HCT116 (cell line): ENCODE measurements around the gene FAM168A. TPM values are rescaled to one million over a fixed set of nuclear protein-coding genes. Genes with fewer than 3 reads are reported as not detected.

Source experiments
- ATAC-seq: fragments of 200-7000 bp; cut with Tn5 transposase; 2 replicates; pipeline ENCODE4 v1.9.1; 2020; ENCODE audit warnings: mild to moderate bottlenecking, moderate library complexity
- BruUV-seq: library from RNA; stranded (reverse); fragments of 400-500 nt; replicated peaks from 2 replicates; lab custom pipeline; 2021; lab: Mats Ljungman, UMichigan
- CTCF ChIA-PET: fragments of 300-600 bp; sonication (Branson Sonifier 250); formaldehyde crosslinking; loops from one replicate; lab custom pipeline; 2021; ENCODE audit warnings: antibody characterized with exemption; lab: Charles Lee
- POLR2A ChIA-PET: fragments of 300-600, 350-600 bp; sonication (Branson Sonifier 250); formaldehyde crosslinking; loops from one replicate; lab custom pipeline; 2021; ENCODE audit warnings: antibody characterized with exemption; lab: Charles Lee
- RAD21 ChIA-PET, 2 experiments: fragments of 300-600 bp; sonication (Branson Sonifier 250); formaldehyde crosslinking; loops; one replicate each; lab custom pipeline; 2023; ENCODE audit warnings: low total read pairs in 2 of 2; ENCODE audit not compliant: uncharacterized antibody in 2 of 2, unreplicated experiment in 2 of 2, low non-redundant PET in 1 of 2; lab: Charles Lee
- DNase-seq: peaks from one replicate; pipeline ENCODE4 v3.0.0-alpha.2; 2010; ENCODE audit warnings: low read depth, low spot score
- H2AFZ ChIP-seq: fragments of 200-600 bp; shearing (Covaris generic), sonication (generic); 2 replicates; pipeline ENCODE4 v1.6.1; 2017; ENCODE audit warnings: low read depth, mixed run types, mixed read lengths, antibody characterized with exemption, low read length; ENCODE audit not compliant: poor library complexity, severe bottlenecking
- H3K27ac ChIP-seq: 2 replicates; pipeline ENCODE4 v1.5.1; 2012; ENCODE audit warnings: low read depth, low read length
- H3K27me3 ChIP-seq: fragments of 200-600 bp; sonication (generic); 2 replicates; pipeline ENCODE4 v1.6.1; 2016; ENCODE audit warnings: mixed run types, low read length, mixed read lengths; ENCODE audit not compliant: insufficient read depth
- H3K36me3 ChIP-seq, 2 experiments: fragments of 200-500 bp in 1 of 2; fragments of 200-600 bp in 1 of 2; sonication (Bioruptor generic) in 1 of 2; sonication (generic) in 1 of 2; 2 replicates each; pipeline versions ENCODE4 v1.5.1 to v1.6.1; 2014 to 2016; ENCODE audit warnings: low read length in 2 of 2, inconsistent platforms in 1 of 2, mixed read lengths in 1 of 2, mixed run types in 1 of 2; ENCODE audit not compliant: insufficient read depth in 2 of 2, control insufficient read depth in 1 of 2
- H3K4me1 ChIP-seq, 2 experiments: fragments of 200-600 bp in 1 of 2; sonication (generic) in 1 of 2; 2 replicates each; pipeline versions ENCODE4 v1.5.1 to v1.6.1; 2012 to 2017; ENCODE audit warnings: low read length in 2 of 2, inconsistent platforms in 1 of 2, mild to moderate bottlenecking in 1 of 2, mixed read lengths in 1 of 2, mixed run types in 1 of 2, moderate library complexity in 1 of 2; ENCODE audit not compliant: insufficient read depth in 2 of 2, control insufficient read depth in 1 of 2
- H3K4me2 ChIP-seq: fragments of 200-600 bp; sonication (generic); 2 replicates; pipeline ENCODE4 v1.6.1; 2017; ENCODE audit warnings: mixed run types, low read length, mixed read lengths
- H3K4me3 ChIP-seq, 2 experiments: fragments of 200-600 bp in 1 of 2; sonication (generic) in 1 of 2; replicated peaks in 1 of 2; 2 replicates each; pipeline ENCODE4 v1.5.1; 2011 to 2016; ENCODE audit warnings: low read length in 2 of 2, control low read depth in 1 of 2, low read depth in 1 of 2, mild to moderate bottlenecking in 1 of 2, mixed read lengths in 1 of 2, mixed run types in 1 of 2
- H3K79me2 ChIP-seq: fragments of 200-600 bp; sonication (generic); 2 replicates; pipeline ENCODE4 v1.6.1; 2017; ENCODE audit warnings: mild to moderate bottlenecking, mixed run types, low read length, moderate library complexity, mixed read lengths; ENCODE audit not compliant: insufficient read depth
- H3K9ac ChIP-seq: fragments of 200-600 bp; sonication (generic); 2 replicates; pipeline ENCODE4 v1.6.1; 2016; ENCODE audit warnings: low read length, mixed read lengths
- H3K9me2 ChIP-seq: fragments of 200-600 bp; sonication (generic), shearing (Covaris generic); 2 replicates; pipeline ENCODE4 v1.6.1; 2017; ENCODE audit warnings: mixed run types, mild to moderate bottlenecking, moderate library complexity; ENCODE audit not compliant: insufficient read depth
- H3K9me3 ChIP-seq, 2 experiments: fragments of 200-500 bp in 1 of 2; fragments of 200-600 bp in 1 of 2; sonication (Bioruptor generic) in 1 of 2; sonication (generic) in 1 of 2; 2 replicates each; pipeline ENCODE4 v1.6.1; 2014 to 2017; ENCODE audit warnings: low read length in 2 of 2, mixed read lengths in 2 of 2, inconsistent platforms in 1 of 2, low read depth in 1 of 2, mild to moderate bottlenecking in 1 of 2, mixed run types in 1 of 2, moderate library complexity in 1 of 2; ENCODE audit not compliant: control insufficient read depth in 1 of 2, insufficient read depth in 1 of 2
- H4K20me1 ChIP-seq: fragments of 200-600 bp; sonication (generic), shearing (Covaris generic); 2 replicates; pipeline ENCODE4 v1.6.1; 2017; ENCODE audit warnings: mixed run types, mild to moderate bottlenecking, moderate library complexity; ENCODE audit not compliant: insufficient read depth
- CEBPB ChIP-seq: IDR thresholded peaks from 2 replicates; pipeline ENCODE4 v1.6.1; 2012; ENCODE audit warnings: low read depth
- EGR1 ChIP-seq: IDR thresholded peaks from 2 replicates; pipeline ENCODE4 v1.6.1; 2012; ENCODE audit warnings: low read depth
- ELF1 ChIP-seq: IDR thresholded peaks from 2 replicates; pipeline ENCODE4 v1.6.1; 2012; ENCODE audit warnings: low read depth, borderline replicate concordance
- EZH2 ChIP-seq: fragments of 200-600 bp; sonication (generic); IDR thresholded peaks from 2 replicates; pipeline ENCODE4 v1.6.1; 2017; ENCODE audit warnings: antibody characterized with exemption, mixed run types
- EZH2phosphoT487 ChIP-seq: fragments of 200-600 bp; IDR thresholded peaks from 2 replicates; pipeline ENCODE4 v1.6.1; 2018; ENCODE audit warnings: antibody characterized with exemption, borderline replicate concordance
- FOSL1 ChIP-seq: IDR thresholded peaks from 2 replicates; pipeline ENCODE4 v1.6.1; 2012; ENCODE audit warnings: low read depth
- RAD21 ChIP-seq: IDR thresholded peaks from 2 replicates; pipeline ENCODE4 v1.6.1; 2012; ENCODE audit warnings: low read depth, mild to moderate bottlenecking
- SIN3A ChIP-seq: IDR thresholded peaks from 2 replicates; pipeline ENCODE4 v1.6.1; 2012; ENCODE audit warnings: low read depth
- SP1 ChIP-seq: IDR thresholded peaks from 2 replicates; pipeline ENCODE4 v1.6.1; 2012; ENCODE audit warnings: low read depth
- SRF ChIP-seq: IDR thresholded peaks from 2 replicates; pipeline ENCODE4 v1.6.1; 2012; ENCODE audit warnings: low read depth
- ZNF274 ChIP-seq: fragments of 200-500 bp; sonication (Bioruptor generic); IDR thresholded peaks from 2 replicates; pipeline ENCODE4 v1.6.1; 2014; ENCODE audit warnings: mild to moderate bottlenecking, low read depth, low read length, inconsistent platforms
- intact Hi-C: fragments of 100-400 bp; cut with micrococcal nuclease; formaldehyde crosslinking; loops from 2 replicates; pipeline ENCODE4 v1.10.0; 2022
- total RNA-seq: library from RNA; stranded (reverse); gene quantifications from one replicate; pipeline ENCODE4 v1.2.1, GENCODE V29; 2021; ENCODE audit not compliant: unreplicated experiment
- TF ChIP-seq, protein P1 (sequence below): IDR thresholded peaks from 2 replicates; pipeline ENCODE4 v1.6.1; 2012
- TF ChIP-seq, protein P2 (sequence below): IDR thresholded peaks from 2 replicates; pipeline ENCODE4 v1.6.1; 2012; ENCODE audit warnings: low read depth
- TF ChIP-seq, protein P3 (sequence below): IDR thresholded peaks from 2 replicates; pipeline ENCODE4 v1.6.1; 2012

FAM168A gene
- total RNA-seq, 1 experiment from 2014 or later: 31.5 TPM

DNA sequence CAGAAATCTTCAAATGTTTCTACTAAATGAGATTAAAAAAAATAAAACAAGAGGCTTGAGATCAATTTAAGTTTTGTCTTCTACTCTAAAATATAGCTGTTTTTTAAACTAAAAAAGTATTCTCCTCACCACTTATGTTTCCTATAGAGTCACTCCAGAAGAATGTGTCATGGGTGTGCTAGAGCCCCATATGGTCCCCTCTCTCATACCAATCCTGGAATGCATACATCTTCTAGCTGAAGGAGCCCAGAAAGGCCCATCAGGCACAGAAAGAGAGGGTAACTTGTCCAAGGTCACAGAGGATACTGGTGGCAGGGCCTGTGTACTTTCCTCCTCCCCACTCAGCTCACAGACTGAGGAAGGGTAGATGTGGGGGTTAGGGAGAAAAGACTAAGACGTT lies 187.3 kb downstream of the FAM168A start:
- H3K9me2 ChIP-seq: no peaks in the 10 kb centered on the region
- H3K79me2 ChIP-seq: no peaks in the 10 kb centered on the region
- TF ChIP-seq, protein P1, sequence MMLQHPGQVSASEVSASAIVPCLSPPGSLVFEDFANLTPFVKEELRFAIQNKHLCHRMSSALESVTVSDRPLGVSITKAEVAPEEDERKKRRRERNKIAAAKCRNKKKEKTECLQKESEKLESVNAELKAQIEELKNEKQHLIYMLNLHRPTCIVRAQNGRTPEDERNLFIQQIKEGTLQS: no peak
- TF ChIP-seq, protein P2, sequence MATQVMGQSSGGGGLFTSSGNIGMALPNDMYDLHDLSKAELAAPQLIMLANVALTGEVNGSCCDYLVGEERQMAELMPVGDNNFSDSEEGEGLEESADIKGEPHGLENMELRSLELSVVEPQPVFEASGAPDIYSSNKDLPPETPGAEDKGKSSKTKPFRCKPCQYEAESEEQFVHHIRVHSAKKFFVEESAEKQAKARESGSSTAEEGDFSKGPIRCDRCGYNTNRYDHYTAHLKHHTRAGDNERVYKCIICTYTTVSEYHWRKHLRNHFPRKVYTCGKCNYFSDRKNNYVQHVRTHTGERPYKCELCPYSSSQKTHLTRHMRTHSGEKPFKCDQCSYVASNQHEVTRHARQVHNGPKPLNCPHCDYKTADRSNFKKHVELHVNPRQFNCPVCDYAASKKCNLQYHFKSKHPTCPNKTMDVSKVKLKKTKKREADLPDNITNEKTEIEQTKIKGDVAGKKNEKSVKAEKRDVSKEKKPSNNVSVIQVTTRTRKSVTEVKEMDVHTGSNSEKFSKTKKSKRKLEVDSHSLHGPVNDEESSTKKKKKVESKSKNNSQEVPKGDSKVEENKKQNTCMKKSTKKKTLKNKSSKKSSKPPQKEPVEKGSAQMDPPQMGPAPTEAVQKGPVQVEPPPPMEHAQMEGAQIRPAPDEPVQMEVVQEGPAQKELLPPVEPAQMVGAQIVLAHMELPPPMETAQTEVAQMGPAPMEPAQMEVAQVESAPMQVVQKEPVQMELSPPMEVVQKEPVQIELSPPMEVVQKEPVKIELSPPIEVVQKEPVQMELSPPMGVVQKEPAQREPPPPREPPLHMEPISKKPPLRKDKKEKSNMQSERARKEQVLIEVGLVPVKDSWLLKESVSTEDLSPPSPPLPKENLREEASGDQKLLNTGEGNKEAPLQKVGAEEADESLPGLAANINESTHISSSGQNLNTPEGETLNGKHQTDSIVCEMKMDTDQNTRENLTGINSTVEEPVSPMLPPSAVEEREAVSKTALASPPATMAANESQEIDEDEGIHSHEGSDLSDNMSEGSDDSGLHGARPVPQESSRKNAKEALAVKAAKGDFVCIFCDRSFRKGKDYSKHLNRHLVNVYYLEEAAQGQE: no peak
- no peak for TF ChIP-seq CEBPB
- TF ChIP-seq, protein P3, sequence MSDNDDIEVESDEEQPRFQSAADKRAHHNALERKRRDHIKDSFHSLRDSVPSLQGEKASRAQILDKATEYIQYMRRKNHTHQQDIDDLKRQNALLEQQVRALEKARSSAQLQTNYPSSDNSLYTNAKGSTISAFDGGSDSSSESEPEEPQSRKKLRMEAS: no peak
- no peak for TF ChIP-seq EZH2
- H3K27me3 ChIP-seq: no peaks in the 10 kb centered on the region
- H3K9ac ChIP-seq: no peak overlapping the region
- no TSS peak for BruUV-seq
- peaks cover 0 to 4% of the 10 kb centered on the region in 2 experiments; a peak in 1 of 4 replicates for H3K36me3 ChIP-seq
- H4K20me1 ChIP-seq: no peaks in the 10 kb centered on the region
- no peak overlapping the region for H3K27ac ChIP-seq
- no peak overlapping the region for H2AFZ ChIP-seq
- ChIA-PET CTCF (interaction anchor here (1.4 kb wide), 1 partner anchor 521 kb away, joined by 3 read pairs; no protein-coding TSS in a partner anchor), POLR2A (no interaction called here), RAD21 (no interaction called here)
- H3K4me1 ChIP-seq: peaks cover 0 to 3% of the 10 kb centered on the region in 2 experiments; a peak in 1 of 4 replicates
- no peak overlapping the region for H3K4me2 ChIP-seq
- ATAC-seq (no peak), DNase-seq (no peak)
- intact Hi-C loops: no loop called here
- H3K4me3 ChIP-seq: no peak overlapping the region
- H3K9me3 ChIP-seq: no peaks in the 10 kb centered on the region

DNA sequence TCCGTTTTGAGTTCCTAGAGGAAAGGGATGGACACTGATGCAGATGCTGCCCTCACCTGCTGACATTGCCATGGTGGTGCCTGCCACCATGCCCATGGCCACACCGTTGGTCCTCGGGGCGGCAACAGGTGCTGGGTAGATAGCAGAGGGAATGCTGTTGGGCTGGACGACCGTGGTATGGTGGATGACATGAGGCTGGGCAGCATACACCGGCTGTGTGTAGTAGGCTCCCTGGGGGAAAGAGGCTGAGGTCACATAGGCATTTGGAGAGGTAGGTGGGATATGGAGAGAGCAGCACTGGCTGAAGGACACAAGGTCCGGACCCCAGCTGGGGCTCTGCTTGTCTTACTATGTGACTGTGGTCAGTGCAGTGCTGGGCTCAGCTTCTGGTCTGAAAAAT lies 188.5 kb downstream of the FAM168A start:
- Histone ChIP-seq H3K4me3 (no peak overlapping the region), H4K20me1 (no peaks in the 10 kb centered on the region), H3K27ac (no peak overlapping the region), H3K79me2 (no peaks in the 10 kb centered on the region), H3K9ac (no peak overlapping the region), H2AFZ (no peak overlapping the region), H3K27me3 (no peaks in the 10 kb centered on the region), H3K4me1 (peaks cover 0 to 3% of the 10 kb centered on the region in 2 experiments; a peak in 1 of 4 replicates), H3K9me3 (no peaks in the 10 kb centered on the region), H3K36me3 (peaks cover 0 to 4% of the 10 kb centered on the region in 2 experiments; a peak in 1 of 4 replicates), H3K9me2 (no peaks in the 10 kb centered on the region), H3K4me2 (no peak overlapping the region)
- BruUV-seq: no TSS peak
- DNase-seq (no peak), ATAC-seq (no peak)
- POLR2A ChIA-PET: no interaction called here
- CTCF ChIA-PET: interaction anchor here (1.4 kb wide), 1 partner anchor 522 kb away, joined by 3 read pairs; no protein-coding TSS in a partner anchor
- RAD21 ChIA-PET: no interaction called here
- intact Hi-C loops: no loop called here
- no peak for TF ChIP-seq EZH2phosphoT487
- no peak for TF ChIP-seq FOSL1
- no peak for TF ChIP-seq SRF
- no peak for TF ChIP-seq ZNF274
- TF ChIP-seq SIN3A: no peak
- no peak for TF ChIP-seq ELF1
- no peak for TF ChIP-seq RAD21
- TF ChIP-seq EGR1: no peak
- TF ChIP-seq SP1: no peak
- TF ChIP-seq, protein P2: no peak
